ENCODE results near the gene ARID5B.

ARID5B gene

DNA sequence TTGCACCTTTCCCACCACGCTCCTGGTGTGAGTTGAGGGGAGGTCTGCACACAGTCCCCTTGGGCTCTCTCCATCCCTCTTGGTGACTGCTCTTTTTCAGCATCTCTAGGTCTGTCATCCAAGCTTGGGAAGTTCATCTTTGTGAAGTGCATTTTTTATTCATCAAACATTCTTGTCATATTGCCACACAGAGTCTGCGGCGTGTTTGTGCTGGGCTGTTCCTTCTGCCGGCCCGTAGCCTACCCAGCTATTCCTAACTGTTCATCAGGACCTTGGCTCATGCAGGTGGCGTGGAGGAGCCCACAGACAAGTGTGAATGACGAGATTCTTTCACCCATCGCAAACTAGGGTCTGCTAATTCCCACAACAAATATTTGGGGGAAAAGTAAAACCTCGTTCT, 202.4 kb downstream of the ARID5B start:
- DNase-seq (ENCODE audit: low spot score): no peak

DNA sequence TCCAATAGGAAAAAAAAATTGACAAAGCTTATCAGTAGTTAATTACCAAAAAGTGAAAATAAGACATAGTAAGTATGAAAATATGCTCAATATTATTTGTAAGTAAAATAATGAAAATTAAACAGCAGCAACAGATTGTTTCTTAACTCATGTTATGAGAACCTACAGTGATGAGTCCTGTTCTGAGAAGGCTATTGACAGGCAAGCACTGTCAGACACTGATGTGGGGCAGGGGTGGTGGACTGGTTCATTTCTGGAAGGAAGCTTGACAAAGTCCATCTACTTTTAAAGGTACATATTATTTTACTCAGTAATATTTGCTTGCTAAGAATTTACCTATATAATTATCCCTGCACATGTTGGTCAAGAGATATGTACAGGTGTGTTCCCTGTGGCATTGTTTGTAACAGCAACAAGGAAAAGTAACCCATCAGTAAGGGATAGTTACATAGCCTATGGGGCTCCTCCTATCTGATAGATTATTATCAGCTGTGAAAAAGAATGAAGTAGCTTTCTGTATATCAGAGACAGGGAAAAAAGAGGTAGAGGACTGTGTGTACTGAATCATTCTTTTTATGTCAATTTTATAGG, 205.5 kb downstream of the ARID5B start:
- DNase-seq (ENCODE audit: low spot score): no peak

DNA sequence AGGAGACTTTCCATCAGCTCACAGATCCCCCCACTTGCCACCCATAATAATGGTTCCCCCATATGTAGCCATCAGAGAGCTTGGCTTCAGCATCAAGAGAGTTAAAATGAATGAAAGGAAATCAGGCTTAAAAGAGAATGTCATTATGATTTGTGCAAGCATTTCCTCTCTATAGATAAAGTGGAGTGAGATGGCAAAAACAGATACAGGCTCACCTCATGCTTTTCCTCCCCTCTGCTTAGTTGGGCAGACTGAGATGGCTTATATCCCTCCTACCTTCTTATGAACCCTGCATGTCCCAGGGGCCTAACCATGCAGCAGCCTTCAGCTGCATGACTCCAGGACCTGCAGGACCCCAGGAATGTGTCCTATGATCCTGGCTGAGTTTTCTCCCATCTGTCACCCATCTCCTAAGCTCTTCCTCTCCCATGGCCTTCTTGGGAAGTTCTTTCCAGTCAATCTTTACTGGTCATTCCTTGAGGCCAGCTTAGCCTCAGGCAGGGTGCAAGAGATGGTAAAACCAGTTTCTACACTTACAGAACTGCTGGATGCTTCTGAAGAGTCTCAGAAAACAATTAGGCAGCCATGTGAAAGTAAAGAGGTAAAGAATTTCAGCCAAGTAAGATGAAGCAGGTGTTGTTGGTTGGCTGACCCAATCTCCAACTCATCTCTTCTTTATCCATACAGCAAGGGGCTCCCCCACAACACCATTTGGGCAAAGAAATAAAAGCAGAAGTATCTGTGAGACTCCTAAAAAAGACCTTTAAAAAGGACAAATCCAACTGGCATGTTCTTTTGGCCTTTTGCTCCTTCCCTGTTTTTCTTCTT, 207.5 kb downstream of the ARID5B start:
- no peak for DNase-seq (ENCODE audit: low spot score)

DNA sequence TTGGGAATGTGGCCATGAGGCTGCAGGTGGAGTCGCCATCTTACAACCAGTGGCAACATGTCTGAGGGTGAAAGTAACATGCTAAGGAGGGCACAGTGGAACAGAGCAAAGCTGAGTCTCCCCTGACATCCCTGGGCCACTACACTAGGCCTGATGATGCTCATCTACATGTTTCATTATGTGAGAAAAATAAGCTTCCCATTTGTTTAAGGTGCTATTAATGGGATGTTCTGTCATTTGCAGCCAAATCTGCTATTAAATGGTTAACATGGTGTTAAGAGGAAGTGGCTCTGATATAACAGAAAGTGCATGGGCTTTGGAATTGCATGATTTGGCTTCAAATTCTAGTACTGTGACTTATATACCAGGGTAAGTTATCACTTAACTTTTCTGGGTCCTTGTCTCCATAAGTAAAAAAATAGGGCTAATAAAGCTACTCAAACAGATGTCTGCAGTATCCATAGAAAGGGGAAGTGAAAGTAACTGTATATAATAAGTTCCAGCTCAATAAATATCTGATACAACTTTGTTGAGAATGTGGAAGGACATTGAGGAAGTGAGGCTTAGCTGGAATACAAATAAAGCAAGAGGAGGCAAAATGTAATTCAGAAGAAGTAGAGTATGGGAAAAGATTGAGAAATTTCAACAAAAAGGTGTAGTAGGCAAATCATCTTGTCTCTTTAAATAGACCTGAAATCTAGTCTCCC, 208.2 kb downstream of the ARID5B start:
- DNase-seq (ENCODE audit: low spot score): no peak

DNA sequence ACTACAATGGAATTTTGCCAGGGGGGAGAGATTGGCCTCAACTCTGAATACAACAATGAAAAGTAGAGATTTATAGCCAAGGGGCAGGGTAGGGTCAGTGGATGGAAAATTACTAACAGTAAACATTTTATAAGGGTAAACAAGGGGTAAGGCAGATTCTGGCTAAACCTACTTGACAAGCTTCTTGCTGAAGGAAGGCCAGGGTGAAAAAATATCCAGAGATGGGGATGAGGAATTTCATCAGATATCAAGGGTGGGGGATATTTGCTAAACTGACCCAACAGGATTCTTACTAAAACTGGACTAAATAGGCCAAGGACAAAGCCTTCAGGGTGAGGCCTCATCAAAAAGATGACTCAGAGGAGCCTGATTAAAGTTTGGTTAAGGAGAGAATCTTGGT, 210.8 kb downstream of the ARID5B start:
- no peak for DNase-seq (ENCODE audit: low spot score)

DNA sequence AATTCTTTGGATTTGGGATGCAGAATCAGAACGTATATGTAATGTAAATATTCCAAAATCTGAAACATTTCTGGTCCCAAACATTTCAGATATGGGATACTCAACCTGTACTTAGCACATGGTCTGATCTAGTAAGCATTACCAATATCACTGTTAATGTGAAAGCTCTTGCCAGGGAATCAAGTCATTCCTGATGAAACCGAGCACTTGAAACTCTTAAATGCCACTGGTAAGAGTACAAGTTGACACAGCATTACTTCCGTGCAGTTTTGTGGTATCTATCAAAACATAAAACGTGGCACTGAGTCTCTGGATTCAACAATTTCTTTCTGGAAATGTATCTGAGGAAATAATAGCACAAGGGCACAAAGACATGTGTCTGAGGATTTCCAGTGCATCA, 211.5 kb downstream of the ARID5B start:
- no peak for DNase-seq (ENCODE audit: low spot score)

DNA sequence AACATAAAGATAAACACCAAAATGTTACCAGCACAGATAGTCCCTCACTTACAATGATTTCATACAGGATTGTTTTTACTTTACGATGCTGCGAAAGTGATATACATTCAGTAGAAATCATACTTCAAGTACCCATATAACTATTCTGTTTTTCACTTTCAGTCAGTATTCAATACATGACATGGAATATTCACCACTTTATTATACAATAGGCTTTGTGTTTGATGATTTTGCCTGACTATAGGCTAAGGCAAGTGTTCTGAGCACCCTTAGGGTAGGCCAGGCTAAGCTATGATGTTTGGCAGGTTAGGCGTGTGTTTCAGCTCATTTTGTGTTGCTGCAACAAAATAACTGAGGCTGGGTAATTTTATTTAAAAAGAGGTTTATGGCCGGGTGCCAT, 212.2 kb downstream of the ARID5B start:
- no peak for DNase-seq (ENCODE audit: low spot score)

DNA sequence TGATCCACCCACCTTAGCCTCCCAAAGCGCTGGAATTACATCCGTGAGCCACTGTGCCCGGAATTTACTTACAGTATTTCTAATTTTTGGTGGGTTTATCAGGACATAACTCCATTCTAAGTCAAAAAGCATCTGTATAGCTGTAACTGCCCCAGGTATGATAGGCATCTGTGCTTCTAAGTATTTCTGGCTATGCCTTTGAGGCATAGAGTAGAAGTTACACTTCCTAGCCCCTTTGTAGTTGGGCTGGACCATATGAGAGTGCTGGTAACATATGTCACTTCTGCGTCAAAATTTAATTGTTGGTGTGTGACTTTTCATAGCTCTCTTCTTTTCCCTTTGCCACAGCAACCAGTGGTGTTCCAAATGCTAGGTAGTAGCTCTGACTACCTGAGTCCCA, 213.8 kb downstream of the ARID5B start:
- no peak for DNase-seq (ENCODE audit: low spot score)

DNA sequence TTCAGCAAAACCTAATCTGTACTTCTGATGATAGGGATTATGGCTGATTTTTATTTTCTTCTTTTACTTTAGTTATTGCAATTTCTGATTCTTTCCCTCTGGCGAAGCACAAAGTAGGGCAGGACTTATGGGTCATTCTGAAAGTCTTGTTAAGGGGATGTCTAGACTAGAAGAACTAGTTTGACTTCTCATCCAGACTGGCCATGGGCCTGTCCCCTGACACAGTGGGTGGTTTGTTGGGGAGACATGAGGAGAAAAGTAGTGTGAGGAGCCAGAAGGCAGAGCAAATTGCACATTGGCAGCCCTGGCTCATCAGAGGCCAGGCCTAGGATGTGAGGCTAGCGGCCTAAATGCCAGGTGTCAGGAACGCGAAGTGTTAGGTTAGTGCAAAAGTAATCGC, 214.3 kb downstream of the ARID5B start:
- DNase-seq (ENCODE audit: low spot score): no peak

DNA sequence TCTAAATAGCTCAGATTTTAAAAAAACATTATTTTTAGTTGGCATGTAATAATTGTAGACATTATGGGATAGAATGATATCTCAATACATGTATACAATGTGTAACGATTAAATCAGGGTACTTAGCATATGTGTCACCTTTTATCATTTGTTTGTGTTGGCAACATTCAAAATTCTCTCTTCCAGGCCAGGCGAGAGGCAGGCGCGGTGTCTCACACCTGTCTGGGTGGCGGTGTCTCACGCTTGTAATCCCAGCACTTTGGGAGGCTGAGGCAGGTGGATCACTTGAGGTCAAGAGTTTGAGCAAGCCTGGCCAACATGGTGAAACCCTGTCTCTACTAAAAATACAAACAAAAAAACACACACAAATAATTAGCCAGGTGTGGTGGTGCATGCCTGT, 215.4 kb downstream of the ARID5B start:
- DNase-seq (ENCODE audit: low spot score): no peak

DNA sequence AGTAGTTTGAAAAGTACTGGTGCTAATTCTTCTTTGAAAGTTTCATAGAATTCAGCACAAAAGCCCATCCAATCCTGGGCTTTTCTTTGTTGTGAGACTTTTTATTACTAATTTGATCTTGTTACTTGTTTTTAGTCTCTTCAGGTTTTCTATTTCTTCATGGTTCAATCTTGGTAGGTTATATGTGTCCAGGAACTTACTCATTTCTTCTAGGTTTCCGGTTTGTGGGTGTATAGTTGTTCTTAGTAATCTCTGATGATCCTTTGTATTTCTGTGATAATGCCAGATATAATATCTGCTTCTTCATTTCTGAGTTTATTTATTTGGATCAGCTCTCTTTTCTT, 219.7 kb downstream of the ARID5B start:
- DNase-seq (ENCODE audit: low spot score): no peak

DNA sequence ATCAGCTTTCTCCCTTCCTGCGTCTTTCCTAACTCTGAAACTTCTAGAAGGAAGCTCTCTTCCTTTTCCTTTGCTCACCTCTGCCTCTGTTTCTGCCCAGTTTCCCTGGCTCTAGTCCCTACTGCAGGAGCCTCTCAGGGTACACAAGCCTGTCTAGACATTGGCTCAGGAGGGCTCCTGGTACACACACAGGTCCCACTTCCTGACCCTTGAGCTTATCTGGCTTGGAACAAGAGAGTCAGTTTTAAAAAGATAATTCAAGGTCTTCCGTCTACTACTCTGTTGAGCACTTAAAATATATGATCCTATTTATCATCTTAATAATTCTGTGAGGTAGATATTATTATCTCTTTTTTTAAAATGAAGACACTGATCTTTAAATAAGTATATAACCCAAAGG, 226.5 kb downstream of the ARID5B start:
- no peak for DNase-seq (ENCODE audit: low spot score)

DNA sequence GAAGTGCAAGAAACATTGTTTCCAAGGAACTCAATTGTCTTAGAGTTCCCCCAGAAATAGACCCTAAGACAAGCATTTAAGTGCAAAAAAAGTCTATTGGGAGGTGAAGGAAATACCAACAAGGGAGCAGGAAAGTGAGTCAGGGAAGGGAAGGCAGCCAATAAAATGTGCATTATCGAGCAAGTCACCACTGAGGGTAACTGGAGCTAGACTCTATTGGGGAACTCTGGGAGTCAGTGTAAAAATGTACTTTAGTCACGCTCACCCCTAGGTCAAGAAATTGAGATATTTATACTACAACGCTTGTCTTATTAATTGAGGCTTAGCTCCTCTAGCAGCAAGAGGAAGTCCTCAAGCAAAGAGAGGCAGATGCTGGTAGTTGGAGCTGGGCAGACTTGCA, 229.4 kb downstream of the ARID5B start:
- peak; percentile 40 for DNase-seq (ENCODE audit: low spot score)

DNA sequence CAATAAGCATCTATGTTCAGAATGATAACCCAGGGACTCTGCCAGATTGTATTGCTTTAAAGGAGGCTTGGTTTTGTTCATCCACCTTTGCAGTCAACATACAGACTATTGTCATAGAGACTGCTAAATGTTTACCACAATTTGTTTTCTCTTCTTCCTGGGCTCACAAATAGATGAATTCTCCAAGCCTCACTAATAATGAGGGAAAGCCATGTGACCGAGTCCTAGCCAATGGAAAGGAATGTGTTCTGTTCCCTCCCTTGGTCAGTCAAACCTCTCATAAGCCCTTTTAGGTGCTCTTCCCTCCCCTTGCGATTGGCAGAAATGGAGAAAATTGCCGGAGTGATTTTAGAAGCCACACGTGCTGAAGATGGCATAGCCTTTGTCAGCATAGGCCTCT, 230.2 kb downstream of the ARID5B start:
- DNase-seq (ENCODE audit: low spot score): no peak

DNA sequence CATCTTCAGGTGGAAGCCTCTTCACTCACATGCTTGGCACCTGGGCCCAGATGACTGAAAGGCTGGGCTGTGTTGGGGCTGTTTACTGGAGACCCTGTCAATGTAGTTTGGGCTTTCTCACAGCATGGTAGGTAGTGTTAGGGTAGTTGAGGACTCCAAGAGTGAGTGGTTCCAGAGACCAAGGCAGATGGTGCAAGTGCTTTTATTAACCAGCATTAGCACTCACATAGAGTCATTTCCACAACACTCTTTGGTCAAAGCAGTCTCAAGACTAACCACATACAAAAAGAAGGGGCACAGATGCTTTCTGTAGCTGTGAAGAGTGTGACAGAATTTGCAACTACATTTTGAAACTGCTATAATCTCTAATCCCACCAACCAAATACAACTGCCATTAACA, 232.1 kb downstream of the ARID5B start:
- DNase-seq (ENCODE audit: low spot score): no peak

DNA sequence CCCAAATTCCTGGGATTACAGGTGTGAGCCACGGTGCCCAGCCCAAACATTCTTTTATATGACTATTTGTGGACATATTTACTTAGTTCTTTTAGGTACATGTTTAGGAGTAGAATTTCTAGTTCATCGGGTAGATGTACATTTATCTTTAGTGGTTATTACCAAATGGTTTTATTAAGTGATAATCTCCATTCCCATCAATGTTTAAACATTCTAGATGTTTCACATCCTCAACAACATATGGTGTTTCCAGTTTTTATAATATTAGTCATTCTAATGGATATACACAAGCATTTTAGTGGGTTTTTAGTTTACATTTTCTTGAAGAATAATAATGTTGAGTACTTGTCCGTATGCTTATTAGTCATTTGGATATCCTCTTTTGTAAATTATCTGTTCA, 235.4 kb downstream of the ARID5B start:
- no peak for DNase-seq (ENCODE audit: low spot score)

Measured in kidney tubule cell (primary cell).